Stimulated activated CD4-positive, alpha-beta T cell treated with anti-CD3 and anti-CD28 coated beads, Interleukin-15, amount 100 ng/mL, for 24 hours (primary cell): ENCODE results near the gene PLEKHH1.
A peak's percentile ranks its signal among the peaks of the same experiment; 100 is the strongest.

ENCODE experiments used
- DNase-seq: peaks from one replicate; pipeline ENCODE4 v3.0.0-alpha.2; 2020

Gene PLEKHH1

DNA sequence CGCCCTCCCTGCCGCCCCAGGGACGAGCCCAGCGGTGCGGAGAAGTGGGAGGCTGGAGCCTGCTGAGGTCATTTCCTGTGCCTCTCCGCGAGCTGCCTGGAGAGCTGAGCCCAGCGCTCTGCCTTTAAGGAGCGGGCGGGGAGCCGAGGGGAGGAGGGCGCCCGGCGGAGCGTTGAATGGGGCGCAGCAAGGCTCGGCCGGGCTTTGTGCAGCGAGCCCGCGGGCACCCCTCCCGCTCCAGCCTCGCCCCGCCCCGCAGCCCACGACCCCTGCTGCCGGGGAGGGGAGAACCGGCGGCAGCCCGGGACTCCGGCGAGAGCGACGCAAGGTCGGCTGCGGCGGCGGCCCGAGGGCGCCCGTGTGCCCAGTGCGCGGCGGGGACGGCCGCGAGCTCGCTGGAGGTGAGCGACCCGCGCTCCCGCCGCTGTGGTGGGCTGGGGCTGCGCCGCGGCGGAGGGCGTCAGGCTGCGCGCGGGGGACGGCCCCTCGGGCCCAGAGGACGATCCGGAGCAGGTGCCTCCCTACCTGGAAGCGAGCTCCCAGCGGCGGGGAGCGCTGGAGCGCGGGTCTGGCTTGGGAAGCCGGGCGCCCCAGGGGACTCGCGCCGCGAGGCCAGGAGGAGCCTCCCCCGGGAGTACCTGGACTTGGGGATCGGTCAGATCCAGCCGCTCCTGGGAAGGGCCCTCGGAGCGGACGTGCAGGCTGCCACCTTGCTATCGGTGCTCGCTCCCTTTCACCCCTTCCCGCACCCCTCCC is at the start of gene PLEKHH1:
Gene PLEKHH1, plus strand, starts transcription at position 293 of the 756 bp plus-strand sequence. CDS start 8,578 bp downstream, outside the sequence.
- DNase-seq: peak; percentile 82

DNA sequence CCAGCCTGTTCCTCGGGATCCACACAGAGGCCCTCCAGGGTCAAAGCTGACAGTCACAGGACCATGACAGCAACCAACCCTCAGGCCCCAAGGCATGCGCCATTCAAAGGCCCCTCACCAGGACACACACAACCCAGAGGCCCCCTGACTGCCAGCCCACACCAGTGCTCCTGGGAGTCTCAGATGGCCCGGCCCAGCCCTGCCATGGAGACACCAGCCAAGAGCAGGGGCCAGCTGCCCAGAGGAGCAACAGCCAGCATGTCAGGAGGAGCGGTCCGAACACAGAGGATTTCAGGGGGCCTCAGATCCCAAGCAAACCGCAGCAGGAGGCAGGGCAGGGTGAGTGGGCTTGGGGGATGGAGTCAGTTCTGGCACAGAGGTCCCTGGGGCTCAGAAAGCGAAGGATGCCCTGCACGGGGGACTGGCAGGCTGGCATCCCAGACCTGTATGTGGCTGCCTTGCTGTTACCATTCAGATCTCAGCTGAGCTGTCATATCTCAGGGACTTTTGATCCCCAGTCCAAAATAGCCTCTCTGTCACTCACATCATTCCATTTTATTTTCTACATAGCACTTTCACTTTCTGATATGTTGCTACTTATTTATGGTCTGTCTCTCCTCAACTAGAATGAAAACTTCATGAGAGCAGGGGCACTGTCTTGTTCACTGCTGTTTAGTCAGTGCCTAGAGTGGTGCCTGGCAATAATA is 49.4 kb upstream of the PLEKHH1 start:
- no peak for DNase-seq

DNA sequence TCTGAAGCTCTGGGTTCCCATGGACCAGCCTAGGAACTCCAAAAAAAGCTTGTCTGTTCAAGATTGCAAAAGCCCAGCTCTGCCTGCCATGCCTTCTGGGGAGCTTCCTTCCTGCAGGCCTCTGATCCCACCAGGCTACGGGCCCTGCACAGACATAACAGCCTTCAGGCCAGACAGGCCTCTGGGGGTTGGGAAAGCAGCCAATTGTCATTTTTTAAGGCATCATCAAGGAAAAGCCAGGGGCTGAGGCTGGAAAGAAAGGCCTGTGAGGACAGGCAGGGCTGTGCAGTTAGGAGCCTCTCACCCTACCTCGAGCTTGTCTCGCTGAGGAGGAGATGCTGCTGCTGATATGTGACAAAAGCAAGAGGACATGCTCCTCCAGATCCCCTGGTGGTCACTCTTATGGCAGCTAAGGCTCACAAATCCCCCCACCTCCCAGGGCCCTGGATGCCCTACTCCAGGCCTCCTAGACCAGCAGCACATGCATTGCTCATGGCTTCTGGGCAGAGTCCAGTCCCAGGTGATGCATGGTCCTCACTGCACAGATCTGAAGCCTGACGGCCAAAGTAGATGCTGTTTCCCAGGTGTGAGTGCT is 47.5 kb upstream of the PLEKHH1 start:
- no peak for DNase-seq

DNA sequence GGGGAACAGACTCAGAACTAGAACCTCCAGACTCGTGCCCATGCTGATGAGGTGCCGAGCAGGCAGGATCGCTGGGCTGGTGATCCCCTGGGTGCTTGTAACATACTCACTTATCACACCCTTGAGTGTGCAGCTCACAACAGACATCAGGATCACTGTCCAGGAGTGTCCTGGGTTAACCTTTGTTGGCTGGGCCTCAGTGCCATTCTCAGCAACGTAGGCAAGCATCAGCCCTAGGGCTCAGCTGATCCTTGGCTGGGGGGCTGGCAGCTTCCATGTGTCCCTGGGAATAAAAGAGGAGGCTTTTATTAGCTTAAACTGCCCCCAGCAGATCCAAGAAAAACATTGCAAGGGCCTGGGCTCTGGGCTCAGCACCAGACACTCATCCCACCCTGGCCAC is 46.2 kb upstream of the PLEKHH1 start:
- DNase-seq: no peak

DNA sequence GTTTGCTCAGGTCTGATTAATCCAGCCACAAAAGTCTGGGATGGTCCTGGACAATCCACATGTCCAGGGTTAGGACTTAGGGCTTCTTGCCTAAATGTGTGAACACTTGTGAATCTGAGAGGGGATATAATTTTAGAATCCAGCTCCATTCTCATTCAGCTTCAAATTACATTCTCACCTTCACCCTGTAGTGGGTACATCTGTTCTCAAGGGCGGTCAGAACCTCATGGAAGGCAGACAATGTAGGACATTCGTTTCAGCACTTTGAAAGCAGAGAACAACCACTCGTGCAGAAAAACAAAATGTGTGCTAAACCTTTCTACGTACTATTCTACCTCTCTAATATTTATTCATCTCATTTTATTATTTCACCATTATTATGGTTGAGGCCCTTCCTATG is 45.8 kb upstream of the PLEKHH1 start:
- no peak for DNase-seq

DNA sequence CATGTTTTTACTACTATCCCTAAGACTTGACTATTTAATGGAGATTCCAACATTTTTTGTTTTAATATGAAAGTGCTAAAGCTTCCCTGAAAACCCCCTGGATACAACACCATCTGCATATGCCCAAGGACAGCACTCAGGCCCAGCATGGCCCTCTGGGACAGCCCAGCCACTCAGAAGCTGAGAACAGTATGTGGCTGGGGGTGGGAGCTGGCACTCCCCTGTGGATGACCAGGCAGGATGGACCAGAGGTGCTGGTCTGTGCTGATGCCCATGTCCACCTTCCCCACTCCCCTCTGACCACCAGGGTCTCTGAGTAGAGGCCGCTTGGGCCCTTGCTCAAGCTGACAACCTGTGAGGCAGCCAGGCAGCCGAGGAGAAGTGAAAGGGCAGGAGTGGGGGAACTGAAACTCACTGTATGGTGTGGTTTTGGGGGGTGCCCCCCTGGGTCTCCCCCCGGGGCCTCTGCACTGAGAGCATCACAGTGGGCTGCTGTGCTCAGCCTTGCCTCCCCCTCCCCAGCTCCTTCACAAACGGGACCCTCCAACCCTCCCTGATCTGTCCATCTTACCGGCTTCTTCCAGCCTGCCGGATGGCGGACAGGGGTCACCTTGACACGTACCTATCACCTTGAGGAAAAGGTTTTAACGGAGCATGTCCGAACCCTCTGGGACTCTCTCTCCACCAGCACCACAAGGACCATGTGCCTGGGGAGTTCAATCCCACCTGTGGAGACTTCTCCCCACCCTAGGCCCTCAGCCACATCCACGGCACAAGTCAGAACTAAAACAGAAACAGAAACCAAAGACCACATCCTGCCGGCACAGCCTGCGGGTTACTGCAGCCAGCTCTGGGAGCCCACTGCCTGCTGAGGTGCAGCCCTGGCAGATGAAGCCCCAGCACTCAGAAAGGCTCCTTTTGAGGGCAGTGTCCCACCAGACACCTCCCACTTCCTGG is 44.9 kb upstream of the PLEKHH1 start, which contains the start of gene TMEM229B:
Gene TMEM229B, minus strand, starts transcription at position 785 of the 957 bp plus-strand sequence. CDS start 14,798 bp downstream, outside the sequence.
- DNase-seq: peak; percentile 82

DNA sequence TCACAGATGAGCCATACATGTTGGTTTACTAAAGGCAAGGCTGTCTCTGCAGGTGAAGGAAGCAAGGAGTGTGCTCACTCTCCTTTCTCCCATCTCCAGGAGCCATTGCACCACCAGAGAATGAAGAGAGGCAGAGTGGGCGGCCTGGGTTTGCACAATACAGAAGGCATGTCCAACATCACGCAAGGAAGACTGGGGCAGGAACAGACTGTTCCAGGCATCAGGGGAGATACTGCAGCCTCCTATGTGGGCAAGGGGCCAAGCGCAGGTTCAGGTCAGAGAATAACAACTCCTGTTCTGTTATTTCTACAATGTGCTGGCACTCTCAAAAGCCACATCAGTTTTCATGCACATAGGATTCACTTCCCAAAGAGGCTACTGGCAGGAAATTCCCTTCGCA is 42.9 kb upstream of the PLEKHH1 start:
- no peak for DNase-seq

DNA sequence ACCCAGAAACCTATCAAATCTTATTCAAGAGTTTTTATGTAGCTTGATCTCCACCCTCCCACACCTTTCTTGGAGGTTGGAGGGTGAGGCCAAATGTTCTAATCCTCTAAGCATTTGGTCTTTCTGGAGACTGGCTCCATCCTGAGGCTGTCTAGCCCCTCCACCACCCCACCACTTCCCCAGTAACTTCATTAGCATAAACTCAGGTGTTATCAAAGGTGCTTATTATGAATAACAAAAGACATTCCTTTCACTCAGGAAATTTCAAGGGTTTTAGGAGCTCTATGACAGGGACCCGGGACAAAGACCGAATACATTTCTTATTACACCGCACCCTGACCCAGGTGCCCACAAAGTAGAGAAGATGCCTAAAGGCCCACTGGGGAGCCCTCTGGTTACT is 41.8 kb upstream of the PLEKHH1 start:
- DNase-seq: no peak

DNA sequence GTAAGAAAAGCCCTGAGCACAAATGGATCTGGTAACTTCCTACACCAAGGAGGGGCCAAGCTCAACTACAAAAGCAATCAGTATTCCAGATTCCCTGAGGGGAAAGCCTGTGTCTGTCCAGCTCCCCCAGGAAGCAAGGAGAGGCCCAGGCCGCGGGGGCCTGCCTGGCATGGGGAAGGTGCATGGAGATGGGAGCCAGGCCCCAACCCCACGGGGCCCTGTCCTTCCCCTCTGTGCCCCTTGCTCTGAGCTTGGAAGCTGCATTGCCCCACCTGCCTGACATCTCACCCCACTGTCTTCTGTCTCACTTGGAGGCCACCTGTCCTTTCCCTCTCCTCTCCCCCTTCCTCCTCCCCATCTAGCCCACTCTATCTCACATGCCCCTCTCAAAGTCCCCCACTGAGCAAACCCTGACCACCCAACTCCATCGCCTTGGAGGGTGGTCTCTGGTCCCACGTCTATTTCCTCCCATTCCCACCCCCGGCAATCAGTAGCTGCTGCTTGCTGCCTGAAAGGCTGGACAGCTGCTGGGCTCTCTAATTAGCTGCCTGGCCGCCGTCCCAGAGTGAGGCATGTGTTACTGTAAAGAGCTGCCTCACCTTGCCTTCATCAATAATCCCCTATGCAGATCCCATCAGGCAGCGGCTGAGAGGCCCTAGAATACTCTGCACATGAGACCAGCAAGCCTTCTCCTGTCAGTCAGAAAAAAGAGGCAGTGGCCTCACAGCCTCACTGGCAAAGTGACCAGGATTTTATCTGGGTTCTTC is 41.2 kb upstream of the PLEKHH1 start:
- no peak for DNase-seq

DNA sequence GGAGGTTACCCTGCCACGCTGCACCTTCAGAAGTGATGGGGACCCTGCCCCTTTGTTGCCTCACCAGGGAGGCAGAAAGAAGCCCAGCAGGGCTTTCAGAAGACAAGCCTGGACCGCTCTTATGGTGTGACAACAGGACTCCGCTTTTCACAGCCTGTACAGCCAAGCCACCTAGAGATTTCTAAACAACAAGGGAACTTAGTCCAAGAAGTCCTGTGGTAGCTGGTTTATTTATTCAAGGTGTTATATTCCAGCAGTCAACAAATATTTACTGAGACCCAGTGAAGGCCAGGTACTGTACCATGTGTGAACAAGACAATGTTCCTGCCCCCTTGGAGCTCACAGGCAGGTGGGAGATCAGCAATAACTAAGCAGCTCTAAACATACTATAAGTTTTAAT is 40.6 kb upstream of the PLEKHH1 start:
- no peak for DNase-seq

DNA sequence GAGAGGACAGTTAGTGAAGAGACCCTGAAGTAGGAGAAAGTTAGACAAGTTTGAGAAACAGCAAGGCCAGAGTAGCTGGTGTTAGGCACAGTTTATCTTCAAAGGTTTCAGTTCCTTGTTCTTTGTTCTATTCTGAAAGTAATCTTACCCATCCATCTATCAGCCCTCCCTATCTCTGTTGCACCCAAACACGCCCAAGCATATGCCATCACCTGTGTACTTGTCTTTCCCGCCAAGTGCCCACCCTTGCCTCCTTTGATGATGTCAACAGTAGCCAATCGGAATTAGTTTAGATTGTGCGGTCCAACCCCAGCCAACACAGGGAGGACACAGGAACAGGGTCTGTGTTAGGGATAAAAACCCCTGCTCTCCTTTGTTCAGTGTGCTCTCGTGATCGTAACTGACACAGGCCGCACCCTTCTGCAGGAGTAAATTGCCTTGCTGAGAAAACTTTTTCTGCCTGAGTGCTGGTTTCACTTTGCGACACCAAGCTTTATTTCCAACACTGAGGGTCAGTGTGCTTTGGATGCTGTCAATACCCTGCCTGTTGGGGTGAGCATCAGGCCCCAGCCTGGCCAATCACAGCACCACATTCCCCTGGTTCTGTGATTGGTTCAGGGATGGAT is 39.9 kb upstream of the PLEKHH1 start:
- no peak for DNase-seq

DNA sequence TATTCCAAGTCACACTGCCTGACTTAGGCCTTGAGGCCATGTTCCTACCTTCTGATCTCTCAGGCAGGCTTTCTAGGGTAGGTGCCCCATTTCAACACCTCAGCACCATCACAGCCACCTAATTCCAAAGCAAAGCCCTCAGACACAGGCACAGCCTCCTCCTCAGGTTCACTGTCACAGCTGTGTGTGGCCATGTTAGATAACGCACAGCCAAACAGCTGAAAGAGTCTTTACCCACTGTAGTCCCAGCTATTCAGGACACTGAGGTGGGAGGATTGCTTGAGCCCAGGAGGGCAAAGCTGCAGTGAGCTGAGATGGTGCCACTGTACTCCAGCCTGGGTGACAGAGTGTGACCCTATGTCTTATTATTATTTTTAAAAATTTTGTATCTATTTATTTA is 37.3 kb upstream of the PLEKHH1 start:
- no peak for DNase-seq

DNA sequence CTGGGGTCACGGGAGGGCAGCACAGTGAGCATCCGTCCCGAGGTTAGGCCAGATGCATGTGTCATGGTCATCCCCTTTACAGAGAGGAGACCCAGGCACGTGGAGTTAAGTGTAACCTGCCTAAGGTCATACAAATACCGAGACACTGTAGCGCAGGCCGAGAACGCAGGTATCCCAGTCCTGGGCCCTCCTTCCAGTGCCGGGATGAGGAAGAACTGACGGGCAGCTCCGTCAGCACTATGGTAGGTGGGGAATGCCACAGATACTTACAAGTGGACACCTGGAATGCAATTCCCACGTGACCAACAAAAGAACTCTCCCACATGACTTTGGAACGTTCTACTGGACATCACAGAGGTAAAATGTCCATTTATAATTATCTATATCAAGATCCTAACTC is 35.9 kb upstream of the PLEKHH1 start:
- no peak for DNase-seq

DNA sequence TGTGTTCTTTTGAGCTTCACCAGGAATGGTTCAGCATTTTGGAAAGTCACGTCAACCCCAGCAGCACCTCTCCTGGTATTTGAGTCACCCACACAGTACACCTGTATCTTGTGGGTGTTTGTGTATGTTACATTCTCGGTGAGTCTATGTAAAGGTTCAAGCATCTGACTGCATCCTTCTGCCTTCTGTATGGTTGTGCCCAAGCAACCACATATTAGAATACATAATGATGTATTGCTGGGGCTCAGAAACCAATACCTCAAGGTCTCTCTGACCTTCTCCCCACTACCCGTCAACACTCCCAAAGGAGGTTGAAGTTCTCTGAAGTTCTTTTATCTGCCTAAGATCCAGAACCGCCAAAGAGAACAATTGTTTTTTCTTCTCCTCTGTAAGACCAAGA is 35.4 kb upstream of the PLEKHH1 start:
- DNase-seq: no peak

DNA sequence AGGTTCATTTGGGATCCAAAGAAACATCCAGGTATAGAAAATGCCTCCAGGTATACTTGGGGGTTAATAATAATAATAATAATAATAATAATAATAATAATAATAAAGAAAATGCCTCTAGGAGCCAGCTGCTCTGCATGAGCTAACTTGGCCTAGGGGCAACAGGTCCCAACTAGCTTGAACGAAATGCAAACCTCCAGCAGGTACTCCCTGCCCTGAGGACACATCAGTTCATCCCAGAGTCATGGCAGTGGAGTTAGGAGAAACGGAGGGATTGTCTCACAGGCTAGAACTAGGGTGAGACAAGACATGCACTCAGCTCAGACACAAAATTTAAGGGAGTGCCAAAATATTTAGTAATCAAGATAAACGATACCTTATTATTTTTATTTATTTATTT is 32.1 kb upstream of the PLEKHH1 start:
- no peak for DNase-seq

DNA sequence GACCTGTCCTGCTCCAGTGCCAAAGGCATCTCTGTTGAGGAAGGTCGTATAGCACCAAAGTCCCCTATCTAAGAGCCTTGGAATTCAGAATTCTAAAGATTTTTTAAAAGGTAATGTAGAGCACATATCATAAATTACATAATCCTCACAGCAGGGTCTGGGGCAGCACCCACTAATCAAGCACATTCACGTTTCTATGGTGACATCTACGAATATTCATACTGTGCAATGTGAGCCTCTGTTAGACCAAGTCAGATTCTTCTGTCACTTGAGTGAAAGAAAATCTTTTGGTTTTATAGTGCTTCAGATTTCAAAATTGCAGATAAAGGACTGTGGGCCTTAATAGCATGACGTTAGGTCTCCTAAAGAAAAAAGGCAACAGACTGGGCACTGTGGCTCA is 31.4 kb upstream of the PLEKHH1 start:
- DNase-seq: no peak

DNA sequence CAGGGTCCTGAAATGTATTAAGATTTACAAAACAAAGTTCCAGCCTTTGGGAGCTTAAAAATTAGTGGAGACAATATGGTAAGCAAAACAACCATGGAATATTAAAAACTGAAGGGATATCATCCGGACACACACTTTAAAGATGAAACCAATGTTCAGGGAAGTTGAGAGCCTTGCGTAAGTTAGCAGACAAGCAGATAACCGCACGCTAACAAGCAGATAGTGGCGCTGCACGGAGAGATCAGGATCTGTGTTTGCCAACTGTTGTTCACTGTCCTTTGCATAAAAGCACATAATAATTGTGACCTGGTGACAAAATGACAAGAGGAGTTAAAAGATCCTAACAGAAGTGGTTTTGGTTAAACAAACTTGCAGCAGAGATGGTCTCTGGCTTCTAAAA is 30.2 kb upstream of the PLEKHH1 start:
- no peak for DNase-seq

DNA sequence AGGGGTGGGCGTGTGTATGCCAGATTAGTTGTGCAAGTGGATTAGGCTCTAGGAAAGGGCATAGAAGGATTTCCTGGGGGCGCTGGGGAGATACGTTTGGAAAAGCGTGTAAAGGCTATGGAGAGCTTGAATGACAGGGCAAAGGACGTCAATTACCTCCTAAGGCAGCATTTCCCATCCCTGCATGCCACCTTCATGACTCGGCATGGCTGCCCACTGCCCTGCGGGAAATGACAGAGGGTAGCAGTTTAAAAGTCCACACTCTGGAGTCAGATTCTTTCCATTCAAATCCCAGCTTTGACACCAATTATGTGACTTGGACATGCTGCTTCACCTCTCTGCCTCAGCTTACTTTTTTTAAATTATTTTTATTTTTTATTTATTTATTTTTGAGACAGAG is 29.8 kb upstream of the PLEKHH1 start:
- DNase-seq: no peak

DNA sequence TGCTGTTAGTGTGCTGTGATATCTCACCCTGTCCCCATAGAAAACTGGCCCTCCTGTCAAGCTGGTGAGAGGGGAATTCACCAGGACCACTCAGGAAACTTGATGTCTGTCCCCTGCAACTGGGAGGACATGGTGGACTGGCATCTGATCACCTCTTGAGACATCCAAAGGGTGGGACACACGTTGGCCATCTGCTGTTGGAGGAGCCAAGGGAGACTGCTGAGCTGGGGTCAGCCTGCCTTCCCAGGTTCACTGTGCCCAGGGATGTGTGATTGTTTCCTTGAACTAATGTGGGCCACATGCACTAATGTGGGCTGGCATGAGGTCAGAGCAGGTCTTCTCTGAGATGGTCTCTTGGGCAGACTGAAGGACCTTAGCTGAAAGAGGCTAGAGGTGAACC is 27.8 kb upstream of the PLEKHH1 start:
- DNase-seq: no peak

DNA sequence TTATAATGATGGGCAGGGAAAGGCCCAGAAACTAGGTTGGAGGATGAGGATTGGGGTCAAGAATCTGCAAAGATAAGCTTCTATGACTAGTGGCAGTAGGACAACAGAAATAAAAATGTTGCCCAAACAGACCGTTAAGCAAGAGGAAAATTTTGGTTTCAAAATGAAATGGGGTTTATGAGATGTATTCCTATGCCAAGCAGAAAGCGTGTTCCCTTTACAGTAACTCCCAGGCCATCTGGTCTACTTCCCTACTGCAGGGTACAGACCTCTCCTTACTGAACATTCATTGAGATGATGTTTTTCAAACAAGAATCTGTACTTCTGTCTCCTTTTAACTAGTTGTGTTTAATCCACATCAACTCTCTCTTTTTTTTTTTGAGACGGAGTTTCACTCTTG is 24.1 kb upstream of the PLEKHH1 start:
- no peak for DNase-seq

DNA sequence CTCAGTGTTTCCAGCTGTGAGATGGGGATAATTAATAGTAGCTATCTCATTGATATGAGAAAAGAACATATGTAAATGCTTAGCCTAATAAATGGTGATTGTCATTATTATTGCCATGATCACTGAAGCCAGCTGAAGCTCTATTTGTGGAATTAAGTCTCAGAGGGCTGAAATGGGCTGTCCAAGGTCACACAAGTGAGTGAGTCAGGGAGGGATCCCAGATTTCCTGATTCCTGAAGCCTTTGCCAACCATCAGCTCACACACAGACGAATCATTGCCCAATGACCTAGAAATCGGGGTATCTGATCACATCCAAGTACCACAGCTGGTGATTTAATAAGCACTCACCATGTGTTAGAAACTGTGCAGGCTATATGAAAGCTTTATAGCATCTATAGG is 23.0 kb upstream of the PLEKHH1 start:
- DNase-seq: no peak

DNA sequence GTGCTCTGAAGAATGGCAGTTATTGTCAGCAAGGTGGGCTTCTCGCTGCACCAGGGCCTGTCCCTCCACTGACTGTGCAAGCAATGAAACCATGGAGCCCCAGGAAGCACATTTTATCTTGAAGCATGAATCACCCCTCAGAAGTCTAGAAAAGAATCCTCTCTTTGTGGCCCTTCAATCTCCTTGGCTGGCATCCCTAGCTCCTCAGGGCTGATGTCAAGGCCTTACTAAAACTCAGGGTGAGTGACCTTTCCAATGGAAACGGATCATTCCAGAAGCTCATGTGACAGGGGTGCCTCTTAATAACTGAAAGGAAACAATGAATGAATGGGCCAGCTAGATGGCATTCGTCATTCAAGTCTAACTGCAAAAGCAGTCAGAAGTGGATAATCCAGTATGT is 22.3 kb upstream of the PLEKHH1 start:
- DNase-seq: no peak
